HG02938 (cell line): ENCODE data around the gene JPH3.

ENCODE experiments used
- ATAC-seq: cut with Tn5 transposase; IDR thresholded peaks from one replicate; pipeline ENCODE4 v1.9.1; 2021; ENCODE audit warnings: mild to moderate bottlenecking, moderate library complexity; ENCODE audit not compliant: unreplicated experiment

Gene JPH3

GRCh38 chr16:87602001-87602775, at the start of gene JPH3:
Gene JPH3, plus strand, starts transcription at chr16:87602508. Its CDS starts 639 bp downstream, at chr16:87603147.
- ATAC-seq, result no peak

DNA sequence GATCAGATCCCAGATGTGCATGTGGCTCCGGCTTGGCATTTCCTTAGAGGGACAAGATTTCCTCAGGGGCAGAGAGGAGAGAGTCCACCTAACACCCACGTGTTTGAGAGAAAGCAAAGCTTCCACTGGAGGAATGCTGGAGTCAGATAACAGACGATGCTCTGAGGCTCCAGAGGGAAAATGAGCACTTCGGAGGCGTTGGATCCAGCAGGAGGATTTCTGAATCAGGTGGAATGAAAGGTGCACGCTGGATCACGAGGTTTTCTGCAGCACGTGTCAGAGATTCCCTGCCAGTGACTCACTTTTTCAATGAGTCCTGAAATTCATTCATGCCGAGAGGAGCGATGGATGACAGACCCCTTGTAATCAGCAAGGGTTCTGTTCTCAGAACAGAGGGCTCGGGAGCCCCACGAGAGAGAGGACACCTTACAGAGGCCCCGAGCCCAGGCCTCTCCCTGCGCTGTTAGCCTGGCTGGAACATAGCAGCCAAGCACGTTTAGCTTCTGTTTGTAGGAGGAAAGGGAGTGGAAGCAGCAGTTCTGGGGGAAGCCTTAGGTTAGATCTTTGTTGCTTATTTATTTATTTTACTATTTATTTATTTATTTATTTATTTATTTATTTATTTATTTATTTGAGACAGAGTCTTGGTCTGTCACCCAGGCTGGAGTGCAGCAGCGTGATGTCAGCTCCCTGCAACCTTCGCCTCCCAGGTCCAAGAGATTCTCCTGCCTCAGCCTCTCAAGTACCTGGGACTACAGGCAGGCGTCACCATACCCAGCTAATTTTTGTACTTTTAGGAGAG, 49.3 kb upstream of the JPH3 start:
- ATAC-seq, result no peak

GRCh38 chr16:87554754-87555427, 47.4 kb upstream of the JPH3 start:
- ATAC-seq, result no peak

DNA sequence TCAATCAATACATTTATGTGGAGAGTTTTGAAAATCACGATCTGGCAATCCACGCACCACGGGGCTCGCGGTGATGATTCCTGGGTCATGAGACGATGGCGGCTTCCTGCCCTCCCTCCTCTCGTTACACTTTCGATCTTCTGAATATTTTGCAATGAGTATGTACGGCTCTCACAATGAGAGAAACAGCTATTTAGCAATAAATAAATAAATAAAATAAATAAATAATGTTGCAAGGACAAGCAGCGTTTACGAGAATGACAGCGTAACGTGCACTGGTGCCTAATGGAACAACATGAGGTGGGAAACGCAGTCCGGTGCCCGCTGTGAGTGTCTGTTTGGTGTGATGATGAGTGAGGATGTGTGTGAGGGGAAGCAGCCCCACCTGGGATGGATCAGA, 46.7 kb upstream of the JPH3 start:
- ATAC-seq, result no peak

- no peak for ATAC-seq
Measured at GRCh38 chr16:87556941-87557459, 45.3 kb upstream of the JPH3 start.

DNA sequence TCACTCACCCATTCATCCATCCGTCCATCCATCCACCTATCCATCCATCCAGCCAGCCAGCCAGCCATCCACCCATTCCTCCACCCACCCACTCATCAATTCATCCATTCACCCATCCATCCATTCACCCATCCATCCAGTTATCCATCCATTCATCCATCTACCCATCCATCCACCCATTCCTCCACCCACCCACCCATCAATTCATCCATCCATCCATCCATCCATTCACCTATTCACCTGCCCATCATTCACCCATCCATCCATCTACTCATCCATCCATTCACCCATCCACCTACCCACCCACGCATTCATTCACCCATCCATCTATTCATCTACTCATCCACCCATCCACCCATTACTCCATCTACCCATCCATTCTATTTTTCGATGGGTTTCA, 43.6 kb upstream of the JPH3 start:
- ATAC-seq, result no peak

GRCh38 chr16:87559945-87560344, 42.4 kb upstream of the JPH3 start:
- no peak for ATAC-seq

GRCh38 chr16:87560428-87561199, 41.7 kb upstream of the JPH3 start:
- ATAC-seq, result no peak

DNA sequence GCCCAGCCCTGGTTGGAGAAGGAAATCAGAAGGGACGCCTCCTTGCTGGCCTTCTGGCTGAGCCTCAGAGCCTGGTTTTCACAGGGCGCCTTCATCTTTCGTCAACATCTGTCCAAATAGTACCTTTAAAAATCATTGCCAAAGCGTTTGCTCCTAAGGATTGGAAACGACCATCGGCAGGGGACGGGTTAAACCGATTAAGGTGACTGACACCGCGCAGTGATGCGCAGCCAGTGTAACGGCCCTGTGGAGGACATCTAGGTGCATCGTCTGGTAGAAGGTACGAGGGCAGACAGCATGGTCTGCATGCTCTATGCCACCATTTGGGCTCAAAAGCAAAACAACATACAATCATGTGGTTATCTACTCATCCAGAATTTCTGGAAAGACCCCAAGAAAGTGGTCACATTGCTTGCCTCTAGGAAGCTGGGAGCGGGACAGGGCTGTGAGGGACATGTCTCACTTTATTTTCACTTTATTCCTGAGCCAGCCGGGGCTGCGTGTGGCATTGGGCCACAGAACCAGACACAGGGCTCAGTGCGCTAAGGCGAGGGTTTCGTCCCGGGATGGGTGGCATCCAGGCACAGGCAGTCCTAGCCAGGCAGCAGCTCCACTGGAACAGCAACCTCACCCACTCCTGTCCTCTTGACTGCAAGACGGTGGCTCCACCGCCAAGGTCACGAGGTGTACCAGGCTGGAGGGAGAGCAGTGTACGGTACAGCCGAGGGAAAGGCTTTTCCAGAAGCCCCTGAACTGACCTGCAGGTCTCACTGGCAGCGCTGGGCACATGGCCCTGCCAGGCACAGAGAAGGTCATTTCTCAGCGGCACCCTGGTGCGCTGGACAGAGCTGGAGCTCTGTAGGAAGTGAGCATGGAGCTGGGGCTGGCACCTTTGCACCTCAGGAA, 40.9 kb upstream of the JPH3 start:
- ATAC-seq, result no peak

DNA sequence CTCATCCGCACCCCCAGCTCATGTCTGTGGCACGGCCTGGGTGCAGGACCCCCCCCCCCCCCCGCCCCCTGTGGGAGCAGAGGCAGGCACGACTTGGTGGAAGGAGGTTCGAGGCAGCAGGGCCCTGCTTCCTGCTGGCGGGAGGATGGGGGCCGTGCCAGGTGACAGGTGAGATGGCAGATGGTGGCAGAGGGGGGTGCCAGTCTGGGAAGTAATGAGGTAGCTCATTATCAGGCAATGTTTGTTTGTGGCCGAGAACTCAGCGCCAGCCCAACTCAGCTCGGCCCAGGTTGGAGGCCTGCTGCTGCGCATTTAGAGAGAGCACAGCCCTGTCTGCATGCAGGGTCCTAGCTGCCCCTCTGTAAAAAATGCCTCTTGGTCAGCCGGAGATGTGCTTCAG, 40.1 kb upstream of the JPH3 start:
- no peak for ATAC-seq

DNA sequence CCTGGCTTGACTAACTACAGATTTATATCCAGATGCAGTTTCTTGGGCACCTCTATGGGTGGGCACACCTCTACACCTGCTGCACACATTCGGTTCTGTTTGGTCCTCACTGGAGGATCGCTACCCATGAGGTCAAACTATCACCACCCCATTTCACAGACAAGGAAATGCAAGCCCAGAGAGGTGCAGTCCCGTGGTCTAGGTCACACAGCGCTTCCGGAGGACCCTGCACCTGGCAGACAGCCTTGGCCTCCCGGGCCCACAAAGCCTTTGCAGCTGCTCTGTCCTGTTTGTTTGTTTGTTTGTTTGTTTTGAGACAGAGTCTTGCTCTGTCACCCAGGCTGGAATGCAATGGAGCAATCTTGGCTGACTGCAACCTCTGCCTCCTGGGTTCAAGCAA, 39.3 kb upstream of the JPH3 start:
- no peak for ATAC-seq

DNA sequence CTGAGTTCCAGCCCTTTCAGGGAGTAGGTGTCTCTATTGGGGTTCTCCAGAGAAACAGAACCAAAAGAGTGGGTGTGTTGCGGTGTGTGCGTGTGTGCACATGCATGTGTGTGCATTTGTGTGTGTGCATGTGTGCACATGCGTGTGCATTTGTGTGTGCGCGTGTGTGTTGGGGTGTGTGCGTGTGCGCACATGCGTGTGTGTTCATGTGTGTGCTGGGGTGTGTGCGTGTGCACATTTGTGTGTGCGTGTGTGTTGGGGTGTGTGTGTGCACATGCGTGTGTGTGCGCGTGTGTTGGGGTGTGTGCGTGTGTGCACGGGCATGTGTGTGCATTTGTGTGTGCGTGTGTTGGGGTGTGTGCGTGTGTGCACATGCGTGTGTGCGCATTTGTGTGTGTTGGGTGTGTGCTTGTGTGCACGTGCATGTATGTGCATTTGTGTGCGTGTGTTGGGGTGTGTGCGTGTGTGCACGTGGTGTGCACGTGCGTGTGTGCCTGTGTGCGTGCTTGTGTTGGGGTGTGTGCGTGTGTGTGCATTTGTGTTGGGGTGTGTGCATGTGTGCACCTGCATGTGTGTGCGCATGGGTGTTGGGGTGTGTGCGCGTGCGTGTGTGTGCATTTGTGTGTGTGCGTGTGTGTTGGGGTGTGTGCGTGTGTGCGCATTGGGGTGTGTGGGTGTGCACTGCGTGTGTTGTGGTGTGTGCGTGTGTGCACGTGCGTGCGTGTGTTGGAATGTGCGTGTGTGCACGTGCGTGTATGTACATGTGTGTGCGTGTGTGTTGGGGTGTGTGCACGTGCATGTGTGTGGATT, 38.4 kb upstream of the JPH3 start:
- ATAC-seq, result no peak

GRCh38 chr16:87564524-87564778, 37.9 kb upstream of the JPH3 start:
- no peak for ATAC-seq

- ATAC-seq, result no peak
Measured at GRCh38 chr16:87569601-87570571, 32.4 kb upstream of the JPH3 start.

GRCh38 chr16:87570572-87570937, 31.8 kb upstream of the JPH3 start:
- no peak for ATAC-seq

- ATAC-seq, result no peak
Measured at GRCh38 chr16:87570938-87571867, 31.1 kb upstream of the JPH3 start.

- no peak for ATAC-seq
Measured at GRCh38 chr16:87571868-87572244, 30.5 kb upstream of the JPH3 start.
